ENCODE results near the gene SNPH.

Gene SNPH

GRCh38 chr20:1265226-1265915 is 723 bp upstream of the SNPH start:
- no peak for DNase-seq

GRCh38 chr20:1265916-1266166 is 253 bp upstream of the SNPH start:
- DNase-seq: no peak

- no peak for DNase-seq
Observed at GRCh38 chr20:1267161-1267560, 1.1 kb downstream of the SNPH start.

GRCh38 chr20:1267809-1268374 is 1.8 kb downstream of the SNPH start:
- no peak for DNase-seq

GRCh38 chr20:1269235-1269634 is 3.1 kb downstream of the SNPH start:
- no peak for DNase-seq

GRCh38 chr20:1269850-1270249 is 3.8 kb downstream of the SNPH start:
- DNase-seq: no peak

GRCh38 chr20:1272368-1273100 is 6.4 kb downstream of the SNPH start:
- DNase-seq: no peak

GRCh38 chr20:1273366-1273765 is 7.3 kb downstream of the SNPH start:
- no peak for DNase-seq

GRCh38 chr20:1274485-1275311 is 8.6 kb downstream of the SNPH start:
- no peak for DNase-seq

GRCh38 chr20:1275919-1276318 is 9.8 kb downstream of the SNPH start:
- DNase-seq: no peak

GRCh38 chr20:1277529-1278322 is 11.6 kb downstream of the SNPH start:
- DNase-seq: no peak

GRCh38 chr20:1278993-1279392 is 12.9 kb downstream of the SNPH start:
- DNase-seq: no peak

- no peak for DNase-seq
Observed at GRCh38 chr20:1280195-1281102, 14.4 kb downstream of the SNPH start.

GRCh38 chr20:1281279-1282057 is 15.4 kb downstream of the SNPH start:
- no peak for DNase-seq

GRCh38 chr20:1282966-1283365 is 16.9 kb downstream of the SNPH start:
- no peak for DNase-seq

- DNase-seq: no peak
Observed at GRCh38 chr20:1283522-1284510, 17.7 kb downstream of the SNPH start.

GRCh38 chr20:1286267-1287024 is 20.4 kb downstream of the SNPH start:
- no peak for DNase-seq

- no peak for DNase-seq
Observed at GRCh38 chr20:1287306-1287705, 21.2 kb downstream of the SNPH start.

Data from HCEC 1CT (cell line).